Measurements from ENCODE around the gene TMEM234. TPM values are rescaled to one million over a fixed set of nuclear protein-coding genes. Genes with fewer than 3 reads are reported as not detected.

TMEM234 gene
- total and polyA plus RNA-seq, 2 of the 8 experiments (the other 6 are each of a cell fraction or from before 2014, with no cell fraction given), result 8.7 to 8.9 TPM

DNA sequence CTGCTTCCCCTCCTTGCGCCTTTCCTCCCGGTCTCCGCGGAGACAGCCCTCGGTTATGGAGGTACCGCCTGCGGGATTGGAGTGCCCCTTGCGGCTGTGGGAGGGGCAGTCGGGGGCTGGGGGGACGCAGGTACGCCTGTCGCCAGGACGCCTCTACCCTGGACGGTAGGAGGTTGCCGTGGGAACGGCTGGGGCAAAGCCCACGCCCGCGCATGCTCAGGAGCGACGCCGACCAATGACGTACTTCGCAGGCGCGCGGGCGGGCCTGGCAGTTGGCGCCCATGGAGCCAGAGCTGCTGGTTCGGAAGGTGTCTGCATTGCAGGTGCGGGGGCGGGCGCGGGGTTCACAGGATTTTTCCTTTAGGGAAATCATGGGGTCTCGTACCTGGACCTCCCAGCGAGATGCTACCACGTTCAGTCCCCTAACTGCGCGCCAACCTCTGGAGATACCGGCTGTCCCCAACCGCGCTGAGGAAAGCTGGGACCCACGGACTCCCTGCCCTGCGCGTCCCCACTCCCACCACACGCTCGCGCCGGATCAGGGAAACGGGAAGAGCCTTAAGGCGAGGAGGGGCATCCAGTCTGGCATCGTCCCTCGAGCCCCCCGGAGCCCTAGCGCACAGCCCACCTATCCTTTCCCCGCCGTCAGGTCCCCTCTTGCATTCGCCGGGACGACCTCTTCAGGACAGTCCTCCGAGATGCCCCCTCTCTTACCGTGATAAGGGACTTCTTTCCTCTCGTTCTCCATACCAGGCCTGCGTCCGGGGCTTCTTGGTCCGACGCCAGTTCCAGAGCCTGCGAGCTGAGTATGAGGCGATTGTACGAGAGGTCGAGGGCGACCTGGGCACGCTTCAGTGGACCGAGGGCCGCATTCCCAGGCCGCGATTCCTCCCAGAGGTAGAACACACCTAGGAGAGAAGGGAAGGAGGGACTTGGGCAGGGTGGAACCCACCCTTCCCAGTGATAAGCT lies 16.5 kb downstream of the TMEM234 start, which contains the start of gene IQCC:
Gene IQCC, plus strand, starts transcription at position 271 of the 970 bp plus-strand sequence. Its CDS starts 11 bp downstream, at position 282.
- H3K4ac ChIP-seq (replicated peaks; ENCODE audit: insufficient read length, low read depth, low read length), result peak within 1 kb of the TSS; percentile 7
- DNase-seq (ENCODE audit: low read depth in 1 of 2, low spot score in 2 of 2) (peak; percentile 81 to 93), FAIRE-seq (no peak)
- no peak within 1 kb of the TSS for H2AK5ac ChIP-seq (ENCODE audit: low read depth, low read length)
- no peak within 1 kb of the TSS for H2BK120ac ChIP-seq (replicated peaks; ENCODE audit: low read depth, low read length)
- peaks cover 2% of the 10 kb centered on the region; the same call in 1 of the 2 replicates for H3K79me1 ChIP-seq (ENCODE audit: low read depth, low read length)
- peaks cover 12% of the 10 kb centered on the region; the same call in 1 of the 2 replicates for H3K23me2 ChIP-seq (ENCODE audit: low read depth, low read length)
- ChIA-PET POLR2A (ENCODE audit: partially characterized antibody) (interaction anchor here (0.7 to 21.3 kb wide), 23 partner anchors 7 to 447 kb away, joined by 3 to 332 read pairs (median 5); partner anchors contain the start of genes BSDC1, CCDC28B, KPNA6 and MARCKSL1), CTCF (ENCODE audit: partially characterized antibody) (interaction anchor here (0.6 to 4.5 kb wide), 5 partner anchors 11 to 158 kb away, joined by 3 to 25 read pairs (median 3); no protein-coding TSS in a partner anchor)
- peak within 1 kb of the TSS; percentile 51; the same call in 1 of the 2 replicates for H3K27ac ChIP-seq (ENCODE audit: low read depth, low read length)
- no peaks in the 10 kb centered on the region for H3K9me3 ChIP-seq (ENCODE audit: insufficient read depth in 2 of 2, low read depth in 1 of 2, low read length in 1 of 2)
- peaks cover 0 to 4% (median 2%) of the 10 kb centered on the region in 4 experiments; a peak in 3 of 7 replicates for H3K27me3 ChIP-seq (replicated peaks in 1 of 4; ENCODE audit: control insufficient read depth in 3 of 4, extremely low read depth in 1 of 4, insufficient read depth in 3 of 4, low read length in 3 of 4)
- no peaks in the 10 kb centered on the region; a peak in 1 of 8 replicates for H3K36me3 ChIP-seq (ENCODE audit: control insufficient read depth in 2 of 4, insufficient read depth in 4 of 4, low read length in 3 of 4)
- H2AFZ ChIP-seq (ENCODE audit: low read length), result peak within 1 kb of the TSS; percentile 74; the same call in 1 of the 2 replicates
- H3K18ac ChIP-seq (ENCODE audit: extremely low read depth, low read length), result no peak within 1 kb of the TSS; the same call in 1 of the 2 replicates
- peak within 1 kb of the TSS; percentile 73 to 96 for H3K4me2 ChIP-seq (ENCODE audit: insufficient read depth in 1 of 2, low read depth in 2 of 2, low read length in 2 of 2)
- H3K23ac ChIP-seq (ENCODE audit: insufficient read length), result no peak within 1 kb of the TSS
- peak within 1 kb of the TSS; percentile 35; the same call in 1 of the 2 replicates for H2BK12ac ChIP-seq (ENCODE audit: low read depth, low read length)
- peak within 1 kb of the TSS; percentile 31; the same call in 1 of the 2 replicates for H2BK15ac ChIP-seq (ENCODE audit: low read length)
- peak within 1 kb of the TSS; percentile 76 for H4K91ac ChIP-seq (replicated peaks; ENCODE audit: insufficient read length, low read length)
- no peak within 1 kb of the TSS for H3K14ac ChIP-seq (ENCODE audit: insufficient read length)
- peak within 1 kb of the TSS; percentile 19; the same call in 1 of the 2 replicates for H2BK5ac ChIP-seq (ENCODE audit: low read depth, low read length)
- no peak within 1 kb of the TSS for H2BK20ac ChIP-seq (ENCODE audit: low read length)
- peak within 1 kb of the TSS; percentile 75 to 84 (median 78) for H3K9ac ChIP-seq (replicated peaks in 1 of 4; ENCODE audit: extremely low read depth in 1 of 4, low read depth in 3 of 4, low read length in 3 of 4)
- 11% methylated on average over 60 of the region's 77 CpGs; no CpG with 5 or more reads in 1 of the 2 experiments for WGBS, 2 experiments (ENCODE audit: extremely low coverage in 1 of 2, insufficient coverage in 1 of 2, insufficient read length in 1 of 2, insufficient replicate concordance in 2 of 2, low coverage in 1 of 2, low lambda C conversion rate in 2 of 2, missing lambda C conversion rate in 1 of 2)
- peak within 1 kb of the TSS; percentile 54 for H4K5ac ChIP-seq (ENCODE audit: insufficient read length, low read depth, low read length)
- H3K4me1 ChIP-seq (replicated peaks in 1 of 4; ENCODE audit: control insufficient read depth in 3 of 4, insufficient read depth in 4 of 4, low read length in 3 of 4), result peaks cover 0 to 21% (median 10%) of the 10 kb centered on the region in 4 experiments; a peak in 6 of 7 replicates
- peak within 1 kb of the TSS; percentile 64 to 86 (median 80) for H3K4me3 ChIP-seq (ENCODE audit: extremely low read depth in 1 of 4, insufficient read depth in 2 of 4, low read depth in 3 of 4, low read length in 4 of 4)
- no peaks in the 10 kb centered on the region for H3K79me2 ChIP-seq (ENCODE audit: control insufficient read depth in 1 of 2, insufficient read depth in 2 of 2, low read length in 2 of 2)
- peaks cover 0 to 2% of the 10 kb centered on the region in 2 experiments for H4K20me1 ChIP-seq (replicated peaks in 1 of 2; ENCODE audit: control insufficient read depth in 1 of 2, insufficient read depth in 2 of 2, low read length in 2 of 2)
- no peak within 1 kb of the TSS for H3K56ac ChIP-seq (replicated peaks; ENCODE audit: insufficient read length, low read depth, low read length)
- peak within 1 kb of the TSS; percentile 92; the same call in 1 of the 2 replicates for H4K8ac ChIP-seq (ENCODE audit: extremely low read depth, insufficient read depth, low read length)
- TF ChIP-seq MAFK (IDR thresholded peaks at IDR 0.05; ENCODE audit: low read depth, low read length) (no peak), KDM4A (IDR thresholded peaks at IDR 0.05; ENCODE audit: low read depth, low read length, severe bottlenecking) (peak; percentile 83), SP1 (IDR thresholded peaks at IDR 0.05; ENCODE audit: low read depth, low read length) (peak; percentile 43; the same call in 1 of the 2 replicates), RAD21 (IDR thresholded peaks at IDR 0.05 in 1 of 2, conservative IDR thresholded peaks at IDR 0.05 in 1 of 2; ENCODE audit: low read depth in 2 of 2, low read length in 2 of 2) (peak; percentile 46 to 49), EP300 (IDR thresholded peaks at IDR 0.05; ENCODE audit: borderline replicate concordance in 1 of 2, low read depth in 2 of 2, low read length in 2 of 2) (0 out of 3 replicates have a peak, but pooled peaks of 1 of the 2 experiments have one; percentile 25), EZH2 (IDR thresholded peaks at IDR 0.05; ENCODE audit: low read depth, low read length, severe bottlenecking) (no peak), JUND (IDR thresholded peaks at IDR 0.05; ENCODE audit: low read length) (peak; percentile 32; the same call in 1 of the 2 replicates), SIX5 (IDR thresholded peaks at IDR 0.05; ENCODE audit: low read depth, low read length) (no peak), POLR2AphosphoS5 (IDR thresholded peaks at IDR 0.05; ENCODE audit: low read depth, low read length) (peak; percentile 63; the same call in 1 of the 2 replicates)

Measured in H1 (cell line).